ENCODE results near the gene APOBEC3G.
"Not testable (repeated sequence)": the region's sequence is repeated elsewhere in the genome, so short reads cannot be mapped to it uniquely, and the experiment has no call there.

APOBEC3G gene

DNA sequence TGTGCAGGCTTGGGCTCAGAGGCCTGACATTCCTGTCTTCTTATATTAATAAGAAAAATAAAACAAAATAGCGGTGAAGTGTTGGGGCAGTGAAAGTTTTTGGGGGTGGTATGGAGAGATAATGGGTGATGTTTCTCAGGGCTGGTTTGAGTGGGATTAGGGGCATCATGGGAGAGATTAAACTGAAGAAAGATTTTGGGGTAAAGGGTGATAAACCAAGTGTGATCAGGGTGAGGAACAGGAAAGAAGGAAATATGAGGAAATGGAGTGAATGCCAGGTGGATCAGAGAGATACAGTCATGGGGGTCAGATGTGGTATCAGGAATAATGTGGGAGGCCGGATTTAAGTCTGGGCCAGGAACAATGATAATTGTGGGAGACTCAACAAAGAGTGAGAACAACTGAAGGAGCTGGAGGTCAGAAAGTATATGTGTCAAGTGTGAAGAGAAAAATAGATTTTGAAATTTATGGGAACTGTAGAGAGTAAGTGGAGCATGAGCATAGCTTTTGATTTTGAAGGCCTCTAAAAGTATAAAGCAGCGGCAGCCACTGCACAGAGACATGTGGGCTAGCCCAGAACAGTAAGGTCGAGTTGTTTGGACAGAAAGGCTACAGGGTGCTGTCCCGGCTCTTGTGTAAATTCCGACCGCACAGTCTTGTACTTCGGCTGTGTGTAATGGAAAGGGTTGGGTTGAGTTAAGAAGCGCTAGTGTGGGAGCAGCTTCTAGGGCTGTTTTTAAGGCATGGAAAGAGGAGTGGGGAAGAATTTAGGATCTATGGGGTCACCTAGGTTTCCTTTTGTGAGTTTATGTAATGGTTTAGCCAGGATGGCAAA, 10.4 kb upstream of the APOBEC3G start:
- not testable (repeated sequence) for DNase-seq (ENCODE audit: low spot score)

DNA sequence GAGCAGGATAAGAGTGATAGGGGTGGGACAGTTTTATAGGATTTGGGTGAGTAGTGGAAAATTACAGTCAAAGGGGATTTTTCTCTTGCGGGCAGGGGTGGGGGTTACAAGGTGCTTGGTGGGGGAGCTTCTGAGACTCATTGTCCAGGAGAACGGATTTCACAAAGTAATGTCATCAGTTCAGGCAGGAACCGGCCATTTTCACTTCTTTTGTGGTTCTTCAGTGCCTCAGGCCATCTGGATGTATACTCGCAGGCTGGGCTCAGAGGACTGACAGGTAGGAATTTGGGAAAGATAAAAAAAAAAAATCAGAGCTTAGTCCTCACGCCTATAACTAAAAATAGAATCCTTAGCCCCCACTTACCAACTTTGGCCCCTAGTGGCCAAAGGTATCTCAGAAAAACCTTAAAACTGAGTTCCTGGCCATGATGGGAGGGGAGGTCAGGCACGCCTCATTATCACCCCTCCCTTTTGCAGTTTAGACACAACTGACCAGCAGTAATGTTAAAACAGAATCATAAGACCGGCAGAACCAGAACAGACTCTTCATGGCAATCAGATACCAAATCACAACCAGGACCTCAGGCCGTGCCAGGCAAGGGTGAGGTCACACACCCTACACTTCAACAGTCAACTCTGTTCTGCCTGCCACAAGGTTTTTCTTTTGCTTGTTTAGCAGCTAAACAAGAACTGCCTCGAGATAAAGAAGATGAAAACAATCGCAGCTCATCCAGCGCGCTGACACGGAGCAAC, 8.9 kb upstream of the APOBEC3G start:
- no peak for DNase-seq (ENCODE audit: low spot score)

GRCh38 chr22:39070186-39070585, 6.9 kb upstream of the APOBEC3G start:
- no peak for DNase-seq (ENCODE audit: low spot score)

DNA sequence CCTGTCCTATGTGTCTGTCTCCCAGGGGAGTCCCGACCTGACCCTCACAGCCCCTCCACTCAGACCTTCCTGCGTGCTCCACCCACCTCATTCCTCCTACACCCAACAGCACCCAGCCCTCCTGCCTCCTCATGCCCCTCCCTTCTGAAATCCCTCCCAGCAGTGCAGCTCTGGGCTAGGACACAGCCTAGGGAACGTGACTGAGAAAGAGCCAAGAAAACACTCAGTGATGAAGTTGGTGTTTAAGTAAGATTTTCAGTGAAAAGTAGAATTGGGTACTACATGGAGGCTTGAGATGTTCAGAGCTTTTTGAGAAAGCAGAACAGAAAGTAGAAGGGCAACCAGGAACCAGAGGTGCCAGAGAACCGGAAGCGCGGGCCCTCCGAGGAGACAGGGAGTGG, 4.5 kb upstream of the APOBEC3G start:
- not testable (repeated sequence) for DNase-seq (ENCODE audit: low spot score)

DNA sequence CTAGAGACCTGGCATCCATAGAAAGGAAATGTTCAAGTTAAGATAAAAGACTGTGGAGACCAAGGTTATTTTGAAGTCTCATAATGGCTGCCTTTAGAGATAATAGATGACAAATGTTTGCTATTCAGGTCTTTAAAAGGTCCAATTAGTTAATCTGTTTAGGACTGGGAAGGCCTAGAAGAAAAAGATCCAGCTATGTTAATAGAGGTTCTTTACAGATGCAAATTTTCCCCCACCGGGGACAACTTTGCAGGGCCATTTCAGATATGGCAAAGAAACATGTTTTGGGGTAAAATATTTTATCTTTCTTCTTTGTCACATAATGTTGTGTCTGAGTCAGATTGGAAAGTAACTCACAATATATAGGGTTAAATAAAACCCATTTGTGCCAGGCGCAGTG, 3.1 kb upstream of the APOBEC3G start:
- DNase-seq (ENCODE audit: low spot score) = no peak

DNA sequence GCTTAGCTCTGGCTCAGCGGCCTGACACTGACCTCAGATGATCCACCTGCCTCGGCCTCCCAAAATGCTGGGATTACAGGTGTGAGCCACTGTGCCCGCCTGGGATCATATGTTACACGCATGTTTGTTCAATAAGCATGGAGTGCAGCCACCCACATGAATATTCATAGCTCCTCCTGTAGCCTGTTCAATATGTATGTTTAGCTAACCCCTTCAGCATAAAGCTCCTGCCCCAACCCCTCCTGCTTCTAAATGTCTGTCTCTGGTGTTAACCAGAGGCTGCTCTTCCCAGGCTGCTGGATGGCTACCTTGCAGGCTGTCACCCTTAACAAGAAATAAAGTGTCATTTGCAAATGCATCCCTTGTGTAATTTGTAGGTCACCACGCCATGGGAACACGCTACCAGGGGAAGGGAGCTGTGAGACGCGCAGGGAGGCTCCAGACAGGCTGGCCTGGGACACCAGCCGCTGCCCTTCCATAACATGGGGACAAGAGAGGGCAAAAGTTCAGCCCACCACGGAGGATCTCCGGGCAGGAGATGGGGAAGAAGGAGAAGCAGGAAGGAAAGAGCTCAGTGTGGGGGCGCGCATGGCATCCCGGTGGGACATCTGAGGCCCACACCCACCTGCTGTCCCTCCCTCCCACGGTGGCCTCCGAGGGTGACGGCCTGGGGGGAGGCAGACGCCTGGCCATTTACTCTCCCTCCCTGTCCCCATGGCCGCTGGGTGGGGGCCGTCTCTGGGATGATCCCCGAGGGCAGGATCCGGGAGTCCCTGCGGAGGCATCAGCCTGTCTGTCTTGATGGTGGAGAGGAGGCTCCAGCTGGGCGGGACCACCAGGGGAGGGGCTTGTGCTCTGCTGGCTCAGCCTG, 685 bp upstream of the APOBEC3G start:
- DNase-seq (ENCODE audit: low spot score) = not testable (repeated sequence)

GRCh38 chr22:39077912-39078311, 837 bp downstream of the APOBEC3G start:
- DNase-seq (ENCODE audit: low spot score) = not testable (repeated sequence)

GRCh38 chr22:39078329-39078728, 1.3 kb downstream of the APOBEC3G start:
- DNase-seq (ENCODE audit: low spot score) = no peak

DNA sequence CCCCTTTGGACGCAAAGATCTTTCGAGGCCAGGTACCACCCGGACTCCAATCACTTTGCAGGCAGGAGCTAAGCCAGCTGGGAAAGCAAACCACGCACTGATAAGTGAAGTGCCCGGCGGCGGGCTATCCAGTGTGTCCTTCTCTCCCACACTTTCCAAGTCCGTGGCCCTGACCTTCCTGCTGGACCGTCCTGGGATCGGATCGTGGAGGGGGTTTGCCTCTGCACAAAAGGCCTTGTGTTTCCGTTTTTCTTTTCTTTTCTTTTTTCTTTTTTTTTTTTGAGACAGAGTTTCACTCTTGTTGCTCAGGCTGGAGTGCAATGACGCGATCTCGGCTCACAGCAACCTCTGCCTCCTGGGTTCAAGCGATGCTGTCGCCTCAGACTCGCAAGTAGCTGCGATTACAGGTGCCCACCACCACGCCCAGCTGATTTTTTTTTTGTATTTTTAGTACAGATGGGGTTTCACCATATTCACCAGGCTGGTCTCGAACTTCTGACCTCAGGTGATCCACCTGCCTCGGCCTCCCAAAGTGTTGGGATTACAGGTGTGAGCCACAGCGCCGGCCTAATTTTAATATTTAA, 2.1 kb downstream of the APOBEC3G start:
- not testable (repeated sequence) for DNase-seq (ENCODE audit: low spot score)

DNA sequence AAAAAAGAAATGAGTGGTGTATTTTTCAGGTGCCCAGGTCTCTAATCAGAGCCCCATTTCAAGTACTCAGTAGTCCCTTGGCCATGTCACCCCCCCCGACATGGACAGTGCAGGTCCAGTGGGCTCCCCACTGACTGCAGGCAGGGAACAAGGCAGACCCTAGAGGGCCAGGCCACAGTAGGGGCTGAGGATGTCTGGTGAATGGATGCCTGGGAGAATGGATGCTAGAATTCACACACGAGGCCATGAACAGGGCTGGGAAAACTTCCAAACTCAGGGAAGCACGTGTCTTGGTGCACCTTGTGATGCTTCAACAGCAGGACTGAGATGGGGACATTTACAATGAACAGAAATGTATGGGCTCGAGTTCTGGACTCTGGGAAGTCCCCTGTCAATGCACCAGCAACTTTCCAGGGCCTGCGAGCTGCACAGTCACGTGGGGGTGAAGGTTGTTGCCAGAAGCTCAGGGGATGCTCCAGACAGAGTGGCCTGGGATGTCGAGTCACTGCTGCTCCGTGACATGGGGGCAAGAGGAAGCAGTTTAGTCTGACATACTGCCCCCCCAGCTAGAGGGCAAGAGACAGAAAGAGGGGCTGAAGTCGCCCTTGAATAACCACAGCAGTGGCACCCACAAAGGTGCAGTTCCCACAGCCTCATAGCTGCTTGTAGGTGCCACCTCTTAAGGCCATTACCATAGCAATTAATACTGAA, 3.1 kb downstream of the APOBEC3G start:
- no peak for DNase-seq (ENCODE audit: low spot score)

DNA sequence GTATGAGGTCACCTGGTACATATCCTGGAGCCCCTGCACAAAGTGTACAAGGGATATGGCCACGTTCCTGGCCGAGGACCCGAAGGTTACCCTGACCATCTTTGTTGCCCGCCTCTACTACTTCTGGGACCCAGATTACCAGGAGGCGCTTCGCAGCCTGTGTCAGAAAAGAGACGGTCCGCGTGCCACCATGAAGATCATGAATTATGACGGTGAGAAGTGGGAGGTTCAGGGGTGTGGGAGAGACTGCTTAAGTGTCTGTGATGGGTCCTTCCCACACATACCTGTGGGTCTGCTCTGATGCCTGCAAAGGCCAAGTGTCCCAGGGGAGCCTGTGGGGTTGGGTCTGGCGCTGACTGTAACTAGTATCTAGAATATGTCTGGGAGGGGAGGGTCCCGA, 3.9 kb downstream of the APOBEC3G start:
- no peak for DNase-seq (ENCODE audit: low spot score)

DNA sequence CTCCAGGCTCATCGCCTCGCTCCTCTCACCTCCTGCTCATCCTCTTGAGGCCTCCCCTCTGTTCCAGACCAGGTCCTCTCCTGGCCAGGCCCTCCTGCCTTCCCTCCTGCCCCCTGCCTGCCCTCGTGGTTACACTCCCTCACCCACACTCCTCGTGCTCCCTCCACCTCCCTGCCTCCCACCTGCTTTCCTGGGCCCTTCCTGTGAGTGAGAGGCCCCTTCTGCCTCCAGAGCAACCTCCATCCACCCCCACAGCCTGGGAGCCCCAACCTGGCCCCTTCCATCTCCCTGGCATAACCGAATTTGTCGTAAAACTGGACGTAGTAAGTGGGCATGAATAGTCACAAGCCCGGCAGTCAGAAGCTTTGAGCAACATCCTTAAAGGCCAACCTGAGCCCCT, 4.5 kb downstream of the APOBEC3G start:
- DNase-seq (ENCODE audit: low spot score) = no peak

GRCh38 chr22:39083212-39084165, 6.4 kb downstream of the APOBEC3G start:
- DNase-seq (ENCODE audit: low spot score) = no peak

DNA sequence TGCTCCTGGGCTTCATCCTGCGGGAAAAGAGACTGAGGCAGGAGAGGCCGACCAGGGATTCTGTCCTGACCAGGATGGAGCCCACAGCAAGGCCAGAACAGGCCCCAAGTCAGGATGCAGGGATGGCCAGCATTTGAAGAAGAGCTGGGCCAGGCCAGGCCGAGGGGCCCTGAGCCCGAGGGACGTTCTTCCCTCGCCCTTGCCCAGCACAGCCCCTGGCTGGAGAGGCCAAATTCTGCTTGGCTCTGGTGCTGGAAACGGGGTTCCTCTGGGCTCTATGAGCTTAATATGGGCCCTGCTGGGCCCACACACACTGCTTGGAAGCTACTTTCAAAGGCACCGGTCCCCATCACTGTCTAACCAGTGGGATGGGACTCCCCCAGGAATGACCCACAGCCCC, 7.6 kb downstream of the APOBEC3G start:
- no peak for DNase-seq (ENCODE audit: low spot score)

DNA sequence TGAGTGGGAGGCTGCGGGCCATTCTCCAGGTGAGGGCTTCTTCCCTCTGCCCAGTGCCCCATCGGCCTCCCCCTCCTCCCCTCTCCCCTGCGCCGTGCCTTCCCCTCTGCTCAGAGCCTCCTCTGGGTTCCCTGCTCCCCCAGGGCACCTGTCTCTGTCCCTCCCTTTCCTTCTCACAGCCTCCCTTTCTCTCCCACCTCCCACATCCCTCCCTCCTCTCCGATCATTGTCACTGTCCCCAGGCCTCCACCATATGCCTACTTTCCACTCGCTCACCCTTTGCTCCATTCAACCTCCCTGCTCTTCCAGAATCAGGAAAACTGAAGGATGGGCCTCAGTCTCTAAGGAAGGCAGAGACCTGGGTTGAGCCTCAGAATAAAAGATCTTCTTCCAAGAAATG, 10.0 kb downstream of the APOBEC3G start:
- DNase-seq (ENCODE audit: low spot score) = no peak

GRCh38 chr22:39087881-39088684, 11.0 kb downstream of the APOBEC3G start:
- DNase-seq (ENCODE audit: low spot score) = no peak

- no peak for DNase-seq (ENCODE audit: low spot score)
These were observed 11.6 kb downstream of the APOBEC3G start for GRCh38 chr22:39088685-39089032.

DNA sequence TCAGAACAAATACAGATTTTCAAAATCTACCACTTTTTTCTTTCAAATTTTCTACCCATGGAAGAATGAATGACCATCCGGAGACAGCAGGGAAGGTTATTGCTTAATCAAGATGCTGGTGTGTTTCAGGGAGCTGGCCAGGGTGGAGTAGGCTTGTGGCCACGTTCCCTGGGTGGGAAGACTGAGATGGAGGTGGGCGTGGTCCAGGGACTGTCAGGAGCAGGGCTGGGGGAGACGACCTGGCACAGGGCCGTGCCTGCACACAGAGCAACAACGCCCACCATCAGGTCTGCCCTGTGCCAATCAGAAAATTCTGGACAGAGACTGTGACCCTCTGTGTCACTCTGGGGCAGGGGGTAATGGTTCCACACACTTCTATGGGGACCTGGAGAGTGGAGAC, 12.9 kb downstream of the APOBEC3G start:
- no peak for DNase-seq (ENCODE audit: low spot score)

GRCh38 chr22:39090426-39091064, 13.5 kb downstream of the APOBEC3G start:
- DNase-seq (ENCODE audit: low spot score) = no peak
